Stimulated activated CD4-positive, alpha-beta T cell treated with anti-CD3 and anti-CD28 coated beads, Interleukin-2, amount 100 ng/mL, for 24 hours (primary cell): ENCODE measurements around the gene SCT.

Experiments used
- DNase-seq, 2 donors: peaks; one replicate each; pipeline ENCODE4 v3.0.0-alpha.2; 2020

SCT gene

DNA sequence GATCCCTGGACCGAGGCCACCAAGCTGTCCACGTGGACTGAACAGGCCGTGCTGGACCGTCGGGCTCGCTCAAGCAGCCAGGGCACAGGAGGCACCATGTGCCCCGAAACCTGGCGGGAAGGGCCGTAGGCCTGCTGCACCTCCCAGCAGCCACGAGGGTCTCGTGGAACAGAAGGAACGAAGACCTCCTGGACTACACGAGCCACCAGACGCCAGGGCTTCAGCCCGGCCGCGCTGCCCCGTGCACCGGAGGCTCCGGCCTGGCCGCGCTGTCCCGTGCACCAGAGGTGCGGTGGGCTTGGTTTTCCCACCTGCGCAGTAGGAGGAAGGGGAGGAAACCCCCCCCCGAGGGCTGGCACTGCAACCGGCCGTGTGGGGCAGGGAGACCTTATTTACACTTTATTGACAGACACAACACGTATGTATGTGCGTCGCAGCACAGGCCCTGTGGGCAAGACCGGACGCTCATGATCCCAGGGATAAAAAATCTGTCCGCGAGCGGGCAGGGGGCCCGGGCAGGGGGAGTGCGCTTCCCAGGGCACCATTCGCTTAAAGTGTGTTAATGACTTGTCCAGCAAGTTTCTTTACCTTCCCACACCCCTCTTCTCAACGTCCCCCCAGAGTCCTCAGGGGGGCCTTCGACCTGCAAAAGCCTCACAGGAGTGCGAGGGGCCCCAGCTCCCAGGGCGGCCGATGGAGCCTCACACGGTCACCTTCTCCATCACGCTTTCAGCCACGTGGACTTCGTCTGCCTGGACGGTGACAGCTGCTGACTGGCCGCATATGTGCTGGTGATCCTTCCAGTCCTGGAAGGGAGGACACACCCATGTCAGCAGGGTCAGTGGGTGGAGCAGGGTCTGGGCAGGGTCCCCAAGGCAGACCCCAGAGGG, 17.1 kb upstream of the SCT start:
- no peak for DNase-seq

GRCh38 chr11:643366-643765, 16.4 kb upstream of the SCT start:
- DNase-seq, result no peak

GRCh38 chr11:641806-642370, 14.9 kb upstream of the SCT start:
- DNase-seq, result no peak

GRCh38 chr11:640021-640706, 13.2 kb upstream of the SCT start:
- no peak for DNase-seq

GRCh38 chr11:639332-639955, 12.5 kb upstream of the SCT start:
- no peak for DNase-seq

DNA sequence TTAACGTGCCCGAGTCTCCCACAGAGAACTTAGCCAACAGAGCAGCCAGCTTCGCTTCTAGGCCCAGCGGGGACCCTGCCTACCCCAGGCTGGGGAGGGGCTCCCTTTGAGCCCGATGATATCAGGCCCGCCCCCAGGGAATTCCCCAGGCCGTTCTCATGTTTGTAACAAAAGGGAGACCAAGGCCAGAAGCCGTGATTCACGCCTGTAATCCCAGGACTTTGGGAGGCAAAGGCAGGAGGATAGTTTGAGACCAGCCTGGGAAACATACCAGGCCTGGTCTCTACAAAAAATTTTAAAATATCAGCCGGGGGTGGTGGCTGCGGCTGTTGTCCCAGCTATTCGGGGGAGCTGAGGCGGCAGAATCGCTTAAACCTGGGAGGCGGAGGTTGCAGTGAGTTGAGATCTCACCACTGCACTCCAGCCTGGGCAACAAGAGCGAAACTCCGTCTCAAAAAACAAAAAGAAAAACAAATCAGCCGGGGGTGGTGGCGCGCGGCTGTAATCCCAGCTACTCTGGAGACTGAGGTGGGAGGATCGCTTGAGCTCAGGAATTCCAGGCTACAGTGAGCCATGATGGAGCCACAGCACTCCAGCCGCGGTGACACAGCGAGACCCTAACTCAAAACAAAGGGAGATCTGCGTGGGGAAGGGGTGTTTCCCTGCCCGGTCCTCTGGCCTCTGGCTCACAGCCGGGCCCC, 11.8 kb upstream of the SCT start:
- no peak for DNase-seq

DNA sequence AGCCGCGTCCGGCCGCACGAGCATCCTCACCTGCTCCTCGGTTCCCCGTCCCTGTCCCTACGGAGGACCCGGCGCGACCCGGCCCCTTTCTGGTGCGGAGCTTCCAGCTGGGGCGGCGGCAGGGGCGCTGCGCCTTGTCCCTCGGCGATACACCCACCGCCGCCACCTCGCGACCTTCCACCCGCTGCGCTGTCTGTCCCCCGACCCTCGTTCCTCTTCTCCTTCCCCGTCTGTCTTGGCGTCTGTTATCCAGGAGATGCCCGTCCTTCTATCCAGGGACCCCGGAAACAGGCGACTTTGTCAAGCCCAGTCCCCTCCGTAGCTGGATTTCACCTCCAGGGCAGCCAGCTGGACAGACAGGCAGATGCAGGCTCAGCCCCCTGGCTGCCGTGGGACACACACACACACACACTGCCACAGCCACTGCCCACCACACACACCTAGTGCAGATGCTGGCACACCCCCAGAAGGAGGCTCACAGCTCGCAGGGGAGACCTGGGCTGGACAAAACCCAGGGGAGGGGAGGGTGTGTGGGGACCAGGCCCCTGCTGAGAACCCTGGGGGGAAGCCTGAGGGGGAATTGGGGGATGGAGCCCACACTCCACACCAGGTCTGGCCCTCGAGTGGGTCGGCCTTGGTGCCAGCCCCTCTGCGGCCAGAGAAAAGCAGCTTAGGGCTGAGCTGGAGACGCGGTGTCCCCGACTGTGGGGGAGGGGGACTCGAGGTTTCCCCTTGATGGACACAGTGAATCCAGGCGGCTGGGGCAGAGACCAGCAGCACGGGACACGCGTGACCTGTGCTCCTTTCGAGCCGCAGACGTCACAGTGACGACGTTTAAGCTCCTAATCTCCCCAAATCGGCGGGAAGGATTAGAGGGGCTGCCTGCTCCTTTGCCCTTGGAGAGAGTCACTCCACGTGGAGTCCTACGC, 10.9 kb upstream of the SCT start:
- no peak for DNase-seq

DNA sequence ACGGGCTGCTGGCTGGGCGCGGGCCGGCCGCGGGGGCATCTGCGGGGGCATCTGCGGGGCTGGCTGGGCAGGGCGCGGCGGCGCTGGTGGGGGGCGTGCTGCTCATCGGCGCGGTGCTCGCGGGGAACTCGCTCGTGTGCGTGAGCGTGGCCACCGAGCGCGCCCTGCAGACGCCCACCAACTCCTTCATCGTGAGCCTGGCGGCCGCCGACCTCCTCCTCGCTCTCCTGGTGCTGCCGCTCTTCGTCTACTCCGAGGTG, 10.3 kb upstream of the SCT start:
- no peak for DNase-seq

GRCh38 chr11:636511-637332, 9.7 kb upstream of the SCT start, which contains the start of gene DRD4:
Gene DRD4 (plus strand): TSS chr11:637269. CDS start chr11:637305, 36 bp downstream.
- no peak for DNase-seq

DNA sequence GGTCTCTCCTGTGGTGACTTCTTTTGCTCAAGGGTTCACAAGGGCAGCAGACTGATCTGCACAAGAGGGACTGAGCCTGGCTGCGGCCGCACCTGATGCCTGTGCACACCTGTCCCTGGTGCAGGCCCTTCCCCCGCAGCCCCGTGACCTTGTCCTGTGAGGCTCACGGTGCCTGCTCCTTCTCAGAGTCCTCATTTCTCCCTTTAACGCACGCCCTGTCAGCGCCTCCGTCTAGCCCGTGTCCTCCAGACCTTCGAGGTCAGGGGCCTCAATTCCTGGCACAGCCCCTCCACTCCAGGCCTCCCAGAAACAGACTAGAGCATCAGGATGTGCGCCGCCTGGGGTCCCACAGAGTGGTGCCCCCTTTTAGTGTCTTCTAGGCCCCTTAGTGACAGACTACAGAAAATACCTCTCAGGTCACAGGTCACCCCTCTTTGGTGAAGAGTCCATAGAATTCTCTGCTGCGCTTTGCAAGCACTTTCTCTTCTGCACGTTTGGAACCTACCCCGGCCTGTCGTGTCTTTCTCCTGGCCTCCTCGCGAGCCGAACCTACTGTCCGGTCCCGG, 9.0 kb upstream of the SCT start:
- DNase-seq, result no peak

DNA sequence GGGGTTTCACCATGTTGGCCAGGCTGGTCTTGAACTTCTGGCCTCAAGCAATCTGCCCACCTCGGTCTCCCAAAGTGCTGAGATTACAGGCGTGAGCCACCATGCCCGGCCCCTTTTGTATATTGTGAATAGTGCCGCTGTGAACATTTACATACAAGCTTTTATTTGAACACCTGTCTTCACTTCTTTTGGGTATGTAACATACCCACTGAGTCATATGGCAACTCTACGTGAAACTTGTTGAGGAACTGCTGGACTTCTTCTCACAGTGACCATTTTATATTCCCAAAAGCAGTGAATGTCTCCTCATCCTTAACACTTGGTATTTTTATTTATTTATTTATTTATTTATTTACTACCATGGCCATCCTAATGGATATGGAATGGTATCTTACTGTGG, 3.9 kb upstream of the SCT start:
- no peak for DNase-seq

- DNase-seq, result no peak
Measured at GRCh38 chr11:629237-629583, 2.2 kb upstream of the SCT start.

GRCh38 chr11:628056-628455, 1.1 kb upstream of the SCT start:
- no peak for DNase-seq

DNA sequence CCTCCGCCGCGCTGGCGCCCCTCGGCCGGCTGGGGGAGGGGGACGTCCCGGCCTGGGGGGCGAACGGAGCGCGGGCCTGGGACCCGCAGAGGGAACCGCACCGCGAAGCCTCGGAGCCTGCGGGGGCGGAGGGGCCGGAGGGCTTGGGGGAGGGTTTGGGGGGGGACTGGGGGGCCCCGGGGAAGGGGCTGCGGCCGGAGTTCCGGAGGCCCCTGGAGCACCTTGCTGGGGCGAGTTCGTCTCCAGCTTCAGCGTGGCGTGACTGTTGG, 261 bp upstream of the SCT start:
- no peak for DNase-seq

- no peak for DNase-seq
Measured at GRCh38 chr11:625636-626268, 1.2 kb downstream of the SCT start.

DNA sequence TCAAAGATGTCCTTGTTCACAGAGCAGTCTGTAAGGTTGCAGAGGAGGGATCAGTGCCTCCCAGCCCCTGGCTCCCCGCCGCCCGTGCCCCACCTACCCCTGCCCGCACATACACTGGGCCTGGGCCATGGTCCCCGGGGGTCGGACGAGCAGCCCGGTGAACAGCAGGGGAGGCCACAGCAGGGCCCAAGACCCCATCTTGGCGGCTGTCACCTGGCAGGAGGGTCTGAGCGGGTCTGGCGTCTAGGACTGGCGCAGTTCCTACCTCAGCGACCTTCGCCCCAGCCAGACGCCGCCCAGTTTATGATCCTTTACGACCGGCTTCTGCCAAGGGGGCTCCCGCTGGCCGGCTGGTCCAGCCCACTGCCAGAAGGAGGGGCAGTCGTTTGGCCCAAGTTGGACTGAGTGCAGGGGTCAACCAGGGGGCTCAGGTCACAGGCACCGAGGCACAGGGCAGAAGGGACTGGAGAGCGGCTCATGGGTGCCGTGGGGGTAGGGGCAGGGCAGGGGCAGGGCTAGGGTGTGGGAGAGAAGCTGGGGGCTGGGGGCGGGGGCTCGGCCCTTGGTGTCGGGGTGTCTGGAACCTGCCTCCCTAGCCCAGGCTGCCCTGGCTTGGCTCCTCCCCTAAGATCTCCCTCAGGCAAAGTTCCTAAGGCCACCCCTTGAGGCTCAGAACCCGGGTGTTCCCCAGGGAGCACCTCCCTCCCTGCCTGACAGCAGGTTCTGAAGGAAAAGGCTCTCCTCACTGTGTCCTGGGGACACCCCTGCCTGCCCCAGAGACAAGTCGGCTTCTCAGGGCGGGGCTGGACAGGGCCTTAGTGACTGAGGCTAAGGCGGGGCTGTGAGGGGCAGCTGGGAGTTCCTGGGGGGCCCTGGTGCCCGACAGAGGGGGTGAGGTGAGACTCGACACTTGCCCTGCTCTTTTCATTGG, 2.0 kb downstream of the SCT start, which contains the start of gene CDHR5:
CDHR5 (minus strand) TSS at position 251 of the 931 bp plus-strand sequence; CDS start at position 198, 53 bp downstream.
- DNase-seq, result no peak

DNA sequence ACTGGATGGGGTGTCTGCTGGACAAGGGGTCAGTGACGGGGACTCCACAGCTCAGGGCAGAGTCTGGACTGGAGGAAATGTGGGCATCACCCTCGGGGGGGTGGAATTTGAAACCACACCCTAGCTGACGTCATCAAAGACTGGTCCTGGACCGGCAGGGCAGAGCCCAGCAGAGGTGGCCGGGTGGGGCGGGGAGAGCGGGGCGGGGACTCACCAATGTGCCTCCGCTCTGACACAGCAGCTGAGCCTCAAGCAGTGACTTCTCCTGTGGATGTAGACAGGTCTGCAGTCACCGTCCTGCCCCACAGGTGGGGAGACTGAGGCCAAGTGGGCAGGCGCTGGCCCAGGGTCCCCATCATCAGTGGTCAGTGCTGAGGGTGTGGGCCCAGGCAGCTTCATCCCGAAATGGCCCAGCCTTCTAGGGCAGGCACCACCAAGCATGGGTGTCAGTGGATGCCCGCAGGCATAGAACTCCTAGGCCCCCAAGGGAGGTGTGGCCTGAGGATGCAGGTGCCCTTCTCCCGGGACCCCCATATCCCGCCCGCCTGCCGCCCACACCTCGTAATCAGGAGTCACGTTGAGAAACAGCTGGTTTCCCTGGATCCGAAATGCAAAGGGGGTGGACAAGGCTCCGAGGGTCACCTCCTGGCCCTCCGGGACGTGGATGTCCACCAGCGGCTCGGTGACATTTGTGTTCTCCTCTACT, 2.8 kb downstream of the SCT start:
- DNase-seq, result no peak

DNA sequence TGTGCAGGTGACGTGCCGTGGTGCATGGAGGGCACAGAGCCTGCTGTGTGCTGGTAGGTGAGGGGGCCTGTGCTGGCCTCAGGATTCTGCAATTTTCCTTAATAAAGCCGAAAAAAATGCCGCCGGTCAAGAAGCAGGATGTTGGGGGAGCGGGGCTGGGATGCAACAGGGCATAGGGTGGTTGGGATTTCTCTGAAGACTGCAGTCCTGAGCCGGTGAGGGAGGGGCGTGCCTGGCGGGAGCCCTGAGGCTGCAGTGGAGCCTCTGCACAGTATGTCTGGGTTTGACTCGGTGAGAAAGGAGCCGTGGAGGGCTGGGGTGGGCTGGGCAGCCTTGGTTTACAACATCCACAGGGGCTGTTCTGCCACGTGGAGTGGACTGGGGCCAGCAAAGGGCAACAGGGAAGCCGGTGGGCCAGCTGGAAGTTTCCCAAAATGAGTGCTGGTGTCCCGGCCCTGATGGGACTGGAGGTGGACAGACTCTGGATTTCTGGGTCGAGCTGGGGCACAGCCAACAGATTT, 3.6 kb downstream of the SCT start:
- DNase-seq, result no peak
